ENCODE measurements around the gene NAAA. TPM values are rescaled to one million over a fixed set of nuclear protein-coding genes. Genes with fewer than 3 reads are reported as not detected.

NAAA gene
- total and polyA plus RNA-seq, 3 donors from 2014 or later, result 6.3 to 24.9 (median 15.2) TPM

- intact Hi-C loops (cut with DNase I; ENCODE audit: low total_unique reads), result no loop called here
- Histone ChIP-seq H3K36me3 (ENCODE audit: low read depth, missing control alignments) (no peaks in the 10 kb centered on the region), H3K4me3 (no peak overlapping the region), H3K9me3 (no peaks in the 10 kb centered on the region), H3K27ac (no peak overlapping the region), H3K4me1 (no peaks in the 10 kb centered on the region), H3K27me3 (no peaks in the 10 kb centered on the region)
- no peak for DNase-seq
- TF ChIP-seq CTCF (IDR thresholded peaks at IDR 0.05), result no peak
- no peak for TF ChIP-seq POLR2A (IDR thresholded peaks at IDR 0.05)
- WGBS, 2 donors, result 83 to 88% methylated on average over 5 of the region's 5 CpGs
These were observed 31.4 kb downstream of the NAAA start for GRCh38 chr4:75909405-75909804.

GRCh38 chr4:75908555-75908954 lies 32.3 kb downstream of the NAAA start:
- intact Hi-C loops (cut with DNase I; ENCODE audit: low total_unique reads), result no loop called here
- Histone ChIP-seq H3K27ac (no peak overlapping the region), H3K27me3 (no peaks in the 10 kb centered on the region), H3K9me3 (no peaks in the 10 kb centered on the region), H3K4me3 (no peak overlapping the region), H3K4me1 (no peaks in the 10 kb centered on the region), H3K36me3 (ENCODE audit: low read depth, missing control alignments) (no peaks in the 10 kb centered on the region)
- WGBS, 2 donors, result 22 to 26% methylated on average over 3 of the region's 3 CpGs
- no peak for DNase-seq
- TF ChIP-seq POLR2A (IDR thresholded peaks at IDR 0.05), result no peak
- no peak for TF ChIP-seq CTCF (IDR thresholded peaks at IDR 0.05)

- WGBS, 2 donors, result 74 to 81% methylated on average over 3 of the region's 3 CpGs
- no peaks in the 10 kb centered on the region for H3K36me3 ChIP-seq (ENCODE audit: low read depth, missing control alignments)
- no peaks in the 10 kb centered on the region for H3K4me1 ChIP-seq
- TF ChIP-seq CTCF (IDR thresholded peaks at IDR 0.05) (no peak), POLR2A (IDR thresholded peaks at IDR 0.05) (no peak)
- no peak overlapping the region for H3K4me3 ChIP-seq
- no peaks in the 10 kb centered on the region for H3K27me3 ChIP-seq
- H3K9me3 ChIP-seq, result no peaks in the 10 kb centered on the region
- no peak overlapping the region for H3K27ac ChIP-seq
- intact Hi-C loops (cut with DNase I; ENCODE audit: low total_unique reads), result no loop called here
- DNase-seq, result no peak
These were observed 32.8 kb downstream of the NAAA start for GRCh38 chr4:75907966-75908365.

GRCh38 chr4:75904076-75904475 lies 36.7 kb downstream of the NAAA start:
- intact Hi-C loops (cut with DNase I; ENCODE audit: low total_unique reads), result no loop called here

More at GRCh38 chr4:75904076-75904475, 36.7 kb downstream of the NAAA start:
- H3K4me3 ChIP-seq, result no peak overlapping the region
- H3K27me3 ChIP-seq, result no peaks in the 10 kb centered on the region
- DNase-seq, result no peak
- H3K36me3 ChIP-seq (ENCODE audit: low read depth, missing control alignments), result no peaks in the 10 kb centered on the region
- H3K27ac ChIP-seq, result no peak overlapping the region
- no peak for TF ChIP-seq CTCF (IDR thresholded peaks at IDR 0.05)
- TF ChIP-seq POLR2A (IDR thresholded peaks at IDR 0.05), result no peak
- H3K9me3 ChIP-seq, result no peaks in the 10 kb centered on the region
- WGBS, 2 donors, result 83 to 89% methylated on average over 5 of the region's 5 CpGs
- H3K4me1 ChIP-seq, result no peaks in the 10 kb centered on the region

Data from testis (tissue), 3 donors.